Body of pancreas (tissue), 4 donors: ENCODE data around the gene VWA8. TPM values are rescaled to one million over a fixed set of nuclear protein-coding genes. Genes with fewer than 3 reads are reported as not detected.

Source experiments
- ATAC-seq: fragments of 150-250 bp; one replicate; pipeline ENCODE4 v1.9.1; 2016
- DNase-seq, 4 donors: peaks; one replicate each; pipeline ENCODE4 v3.0.0-alpha.2; 2019
- H3K27ac ChIP-seq, 4 donors: fragments of 200-600 bp; sonication (generic); 1 replicate in 3 of 4; 2 replicates in 1 of 4; pipeline versions ENCODE4 v1.5.1 to v1.6.1; 2016 to 2019; ENCODE audit warnings: mild to moderate bottlenecking in 1 of 4, mixed read lengths in 1 of 4, moderate library complexity in 1 of 4
- H3K27me3 ChIP-seq, 2 donors: fragments of 200-600 bp; sonication (generic); one replicate each; pipeline ENCODE4 v1.6.0; 2016; ENCODE audit warnings: mild to moderate bottlenecking in 1 of 2
- H3K36me3 ChIP-seq, 2 donors: fragments of 200-600 bp; sonication (generic); replicated peaks in 1 of 2; 2 replicates each; pipeline ENCODE4 v1.5.1; 2016; ENCODE audit warnings: low read depth in 2 of 2; ENCODE audit not compliant: insufficient read depth in 1 of 2
- H3K4me1 ChIP-seq: fragments of 200-600 bp; sonication (generic); one replicate; pipeline ENCODE4 v1.6.0; 2016
- H3K4me3 ChIP-seq, 2 donors: fragments of 200-600 bp; sonication (generic); 1 replicate in 1 of 2; 2 replicates in 1 of 2; pipeline ENCODE4 v1.5.1; 2016 to 2019
- H3K9me3 ChIP-seq, 3 donors: fragments of 200-600 bp; sonication (generic); 1 replicate in 2 of 3; 2 replicates in 1 of 3; pipeline ENCODE4 v1.5.1; 2016
- CTCF ChIP-seq, 7 experiments: fragments of 450-650 bp in 4 of 7; fragments of 200-600 bp in 3 of 7; sonication (generic) in 3 of 7; IDR thresholded peaks; one replicate each; pipeline ENCODE4 v1.5.1; 2016 to 2019; ENCODE audit warnings: antibody characterized with exemption in 7 of 7
- POLR2A ChIP-seq, 3 donors: fragments of 450-650 bp; IDR thresholded peaks; one replicate each; pipeline ENCODE4 v1.6.1; 2016; ENCODE audit warnings: antibody characterized with exemption in 3 of 3, mild to moderate bottlenecking in 2 of 3
- WGBS, 2 donors: methylation state at CpG; one replicate each; pipeline ENCODE4 v1.1.5; 2017; 5-methylcytosine and 5-hydroxymethylcytosine counted together
- intact Hi-C: fragments of 100-400 bp; cut with DNase I; formaldehyde crosslinking; loops from one replicate; pipeline ENCODE4 v1.15.1; 2023
- total RNA-seq, 2 donors: library from RNA; depleted of rRNA; stranded (reverse); fragments of >200 nt; gene quantifications; one replicate each; pipeline ENCODE4 v1.1.0, GENCODE V29; 2016

VWA8 gene
- total RNA-seq, 2 donors from 2014 or later = 15.8 to 29.3 TPM

GRCh38 chr13:41939398-41939797 lies 21.5 kb downstream of the VWA8 start:
- Histone ChIP-seq H3K27ac (no peak overlapping the region), H3K36me3 (no peaks in the 10 kb centered on the region), H3K4me1 (peaks cover 16% of the 10 kb centered on the region), H3K4me3 (no peak overlapping the region), H3K9me3 (no peaks in the 10 kb centered on the region), H3K27me3 (no peaks in the 10 kb centered on the region)
- TF ChIP-seq POLR2A (IDR thresholded peaks at IDR 0.05) (no peak), CTCF (IDR thresholded peaks at IDR 0.05) (no peak)
- ATAC-seq (no peak), DNase-seq (no peak)
- intact Hi-C loops = no loop called here

- Histone ChIP-seq H3K4me3 (no peak overlapping the region), H3K36me3 (no peaks in the 10 kb centered on the region), H3K9me3 (no peaks in the 10 kb centered on the region), H3K27ac (no peak overlapping the region), H3K27me3 (no peaks in the 10 kb centered on the region), H3K4me1 (peaks cover 16% of the 10 kb centered on the region)
- DNase-seq (no peak), ATAC-seq (no peak)
- WGBS, 2 donors = 15 to 39% methylated on average over 1 of the region's 1 CpG
- TF ChIP-seq CTCF (IDR thresholded peaks at IDR 0.05) (no peak), POLR2A (IDR thresholded peaks at IDR 0.05) (no peak)
- intact Hi-C loops = no loop called here
Measured at GRCh38 chr13:41938918-41939317, 22.0 kb downstream of the VWA8 start.

GRCh38 chr13:41937388-41937787 lies 23.5 kb downstream of the VWA8 start:
- H3K9me3 ChIP-seq = no peaks in the 10 kb centered on the region
- 95 to 97% methylated on average over 3 to 5 of the region's 5 CpGs for WGBS, 2 donors

GRCh38 chr13:41935501-41935900 lies 25.4 kb downstream of the VWA8 start:
- no peaks in the 10 kb centered on the region for H3K9me3 ChIP-seq
- TF ChIP-seq POLR2A (IDR thresholded peaks at IDR 0.05) (no peak), CTCF (IDR thresholded peaks at IDR 0.05) (no peak)
- intact Hi-C loops = no loop called here
- WGBS, 2 donors = 68 to 73% methylated on average over 1 of the region's 1 CpG
- no peaks in the 10 kb centered on the region for H3K36me3 ChIP-seq
- DNase-seq (no peak), ATAC-seq (no peak)
- H3K4me3 ChIP-seq = no peak overlapping the region
- peaks cover 10% of the 10 kb centered on the region for H3K4me1 ChIP-seq
- H3K27me3 ChIP-seq = no peaks in the 10 kb centered on the region
- H3K27ac ChIP-seq = no peak overlapping the region

More at GRCh38 chr13:41937388-41937787, 23.5 kb downstream of the VWA8 start:
- no peak for DNase-seq
- Histone ChIP-seq H3K27ac (no peak overlapping the region), H3K4me3 (no peak overlapping the region), H3K36me3 (no peaks in the 10 kb centered on the region), H3K27me3 (no peaks in the 10 kb centered on the region), H3K4me1 (peaks cover 12% of the 10 kb centered on the region)
- no peak for ATAC-seq
- TF ChIP-seq POLR2A (IDR thresholded peaks at IDR 0.05) (no peak), CTCF (IDR thresholded peaks at IDR 0.05) (no peak)
- intact Hi-C loops = no loop called here

GRCh38 chr13:41934994-41935393 lies 25.9 kb downstream of the VWA8 start:
- WGBS, 2 donors = 88 to 93% methylated on average over 1 of the region's 1 CpG
- intact Hi-C loops = no loop called here
- Histone ChIP-seq H3K4me3 (no peak overlapping the region), H3K27me3 (no peaks in the 10 kb centered on the region), H3K4me1 (peaks cover 10% of the 10 kb centered on the region), H3K36me3 (no peaks in the 10 kb centered on the region), H3K27ac (no peak overlapping the region), H3K9me3 (no peaks in the 10 kb centered on the region)
- no peak for TF ChIP-seq POLR2A (IDR thresholded peaks at IDR 0.05)
- no peak for TF ChIP-seq CTCF (IDR thresholded peaks at IDR 0.05)
- DNase-seq = no peak
- no peak for ATAC-seq
